Heart left ventricle (tissue), 13 donors: ENCODE results near the gene IFITM2.

Experiments
- CTCF ChIP-seq, 12 donors: fragments of 200-600 bp; sonication (generic) in 4 of 12; IDR thresholded peaks; one replicate each; pipeline versions ENCODE4 v1.5.0 to v1.8.0; 2018 to 2022; ENCODE audit warnings: antibody characterized with exemption in 12 of 12, mild to moderate bottlenecking in 5 of 12
- POLR2A ChIP-seq, 2 donors: fragments of 450-650 bp; IDR thresholded peaks; one replicate each; pipeline ENCODE4 v1.6.1; 2017; ENCODE audit warnings: antibody characterized with exemption in 2 of 2, mild to moderate bottlenecking in 2 of 2, moderate library complexity in 2 of 2
- donor health status: ischemic (EF 13 %, LVEDD 7.1; RV severe dilation, severe dysfunction).
- donor health status: DM: no; HTN: yes; CAD: no.
- donor health status: DM: no; HTN: no; CAD: no.
- donor health status: ischemic (EF 25% LVEDD 6.9; RV normal size, moderate dysfunction).
- donor health status: ischemic (EF 25% LVEDD 5.7; RV mildly dilated, moderate dysfunction).
- donor health status: ischemic (EF 35%, LVEDD 5.7; RV mildly dilated, moderate dysfunction).
- donor health status: nonischemic (EF 11% LVEDD 7.7; RV severe dilation, severe dysfunction).
- donor health status: DM: yes; HTN: yes; CAD: no.
- donor health status: PGD.
- donor health status: ischemic (EF 29% LVEDD 5.4; RV normal size, mild dysfunction).
- donor health status: nonischemic (EF 23%, LVEDD 6.1; RV moderate dilation, normal function).

GRCh38 chr11:297586-298405, 9.8 kb upstream of the IFITM2 start:
- TF ChIP-seq CTCF (IDR thresholded peaks at IDR 0.05) (no peak), POLR2A (IDR thresholded peaks at IDR 0.05) (no peak)
